A549 (cell line): ENCODE results near the gene CD46.

ENCODE experiments used
- CHD4 ChIP-seq: fragments of 200-600 bp; sonication (generic); IDR thresholded peaks from 2 replicates; pipeline ENCODE4 v1.6.1; 2016; ENCODE audit warnings: antibody characterized with exemption, mild to moderate bottlenecking, borderline replicate concordance
- CTCF ChIP-seq: fragments of >200 bp; sonication (Bioruptor Twin); formaldehyde crosslinking; IDR thresholded peaks from 3 replicates; pipeline ENCODE4 v1.5.1; 2016
- HES2 ChIP-seq: fragments of >200 bp; sonication (Bioruptor Twin); formaldehyde crosslinking; IDR thresholded peaks from 2 replicates; pipeline ENCODE4 v1.6.1; 2016
- MAFK ChIP-seq: fragments of 450-650 bp; IDR thresholded peaks from 2 replicates; pipeline ENCODE4 v1.6.1; 2014; ENCODE audit not compliant: partially characterized antibody
- POLR2A ChIP-seq: IDR thresholded peaks from 2 replicates; pipeline ENCODE4 v1.6.1; 2012; ENCODE audit warnings: mild to moderate bottlenecking, low read length
- REST ChIP-seq: fragments of 200-600 bp; sonication (generic); IDR thresholded peaks from 2 replicates; pipeline ENCODE4 v1.6.1; 2016; ENCODE audit warnings: antibody characterized with exemption, mild to moderate bottlenecking, moderate library complexity
- TP53 ChIP-seq: fragments of 250-450 bp; sonication (Bioruptor Pico); IDR thresholded peaks from 2 replicates; pipeline ENCODE4 v1.5.0; 2021; ENCODE audit warnings: mild to moderate bottlenecking, moderate library complexity
- USF2 ChIP-seq: fragments of 450-650 bp; IDR thresholded peaks from 2 replicates; pipeline ENCODE4 v1.6.1; 2014; ENCODE audit warnings: antibody characterized with exemption
- ZC3H11A ChIP-seq: fragments of 450-650 bp; IDR thresholded peaks from 2 replicates; pipeline ENCODE4 v1.6.1; 2014; ENCODE audit warnings: antibody characterized with exemption, mild to moderate bottlenecking
- ZSCAN20 ChIP-seq: fragments of 250-450 bp; sonication (Bioruptor Pico); IDR thresholded peaks from 2 replicates; pipeline ENCODE4 v1.8.0; 2022; ENCODE audit warnings: mild to moderate bottlenecking, moderate library complexity

DNA sequence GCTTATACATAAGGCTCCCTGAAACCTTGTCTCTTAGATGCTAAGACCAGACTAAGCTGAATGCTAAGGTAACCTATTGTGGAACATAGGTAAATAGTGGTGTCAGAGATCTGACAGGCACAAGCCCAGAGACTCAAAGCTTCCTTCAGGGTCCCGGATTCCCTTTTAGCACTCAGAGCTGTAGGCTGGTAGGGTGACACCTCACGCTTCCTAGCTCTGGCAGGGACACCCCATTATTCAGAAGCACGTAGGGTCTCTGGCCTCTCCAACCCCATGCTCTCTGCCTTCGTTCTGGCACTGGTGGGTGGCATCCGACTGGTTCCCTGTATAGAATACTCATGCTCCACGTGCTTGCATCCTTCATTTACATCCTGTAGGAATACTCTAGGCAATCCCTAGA, 90.7 kb downstream of the CD46 start:
- TF ChIP-seq POLR2A (no peak), USF2 (no peak), MAFK (no peak), ZC3H11A (no peak), CHD4 (no peak), HES2 (no peak), CTCF (no peak), REST (no peak), ZSCAN20 (CRISPR knock-in tag) (no peak), TP53 (no peak)
